ENCODE data around the gene KCTD11.
"Not testable (repeated sequence)": the region's sequence is repeated elsewhere in the genome, so short reads cannot be mapped to it uniquely, and the experiment has no call there.

Gene KCTD11

GRCh38 chr17:7322520-7323194 is 29.3 kb upstream of the KCTD11 start:
- no peak for DNase-seq (ENCODE audit: low read depth)

- DNase-seq (ENCODE audit: low read depth) = no peak
Measured at GRCh38 chr17:7323731-7324437, 28.1 kb upstream of the KCTD11 start.

GRCh38 chr17:7324438-7324779 is 27.6 kb upstream of the KCTD11 start:
- DNase-seq (ENCODE audit: low read depth) = no peak

- no peak for DNase-seq (ENCODE audit: low read depth)
Measured at GRCh38 chr17:7325031-7325528, 26.9 kb upstream of the KCTD11 start.

GRCh38 chr17:7326186-7326585 is 25.8 kb upstream of the KCTD11 start:
- no peak for DNase-seq (ENCODE audit: low read depth)

- DNase-seq (ENCODE audit: low read depth) = no peak
Measured at GRCh38 chr17:7327056-7327455, 24.9 kb upstream of the KCTD11 start.

GRCh38 chr17:7327501-7327900 is 24.5 kb upstream of the KCTD11 start:
- DNase-seq (ENCODE audit: low read depth) = no peak

GRCh38 chr17:7328009-7328408 is 24.0 kb upstream of the KCTD11 start:
- no peak for DNase-seq (ENCODE audit: low read depth)

- DNase-seq (ENCODE audit: low read depth) = no peak
Measured at GRCh38 chr17:7328840-7329373, 23.1 kb upstream of the KCTD11 start, which contains the start of gene NEURL4. Gene NEURL4 (minus strand): TSS chr17:7329335. CDS start chr17:7329312, 23 bp downstream.

- DNase-seq (ENCODE audit: low read depth) = peak; percentile 87
Measured at GRCh38 chr17:7329374-7329996, 22.5 kb upstream of the KCTD11 start.

- DNase-seq (ENCODE audit: low read depth) = peak; percentile 55
Measured at GRCh38 chr17:7329997-7330637, 21.8 kb upstream of the KCTD11 start.

GRCh38 chr17:7330638-7331015 is 21.3 kb upstream of the KCTD11 start:
- DNase-seq (ENCODE audit: low read depth) = no peak

GRCh38 chr17:7332111-7332510 is 19.9 kb upstream of the KCTD11 start:
- no peak for DNase-seq (ENCODE audit: low read depth)

GRCh38 chr17:7332600-7333069 is 19.3 kb upstream of the KCTD11 start:
- DNase-seq (ENCODE audit: low read depth) = not testable (repeated sequence)

GRCh38 chr17:7334938-7335538 is 16.9 kb upstream of the KCTD11 start:
- DNase-seq (ENCODE audit: low read depth) = no peak

GRCh38 chr17:7335765-7336164 is 16.2 kb upstream of the KCTD11 start:
- DNase-seq (ENCODE audit: low read depth) = not testable (repeated sequence)

- DNase-seq (ENCODE audit: low read depth) = no peak
Measured at GRCh38 chr17:7336240-7337175, 15.5 kb upstream of the KCTD11 start, which contains the start of gene ACAP1. Gene ACAP1 (plus strand): TSS chr17:7336529. CDS start chr17:7336735, 206 bp downstream.

- DNase-seq (ENCODE audit: low read depth) = not testable (repeated sequence)
Measured at GRCh38 chr17:7337600-7337999, 14.4 kb upstream of the KCTD11 start.

- no peak for DNase-seq (ENCODE audit: low read depth)
Measured at GRCh38 chr17:7340179-7340578, 11.8 kb upstream of the KCTD11 start.

GRCh38 chr17:7341842-7342241 is 10.1 kb upstream of the KCTD11 start:
- DNase-seq (ENCODE audit: low read depth) = no peak

All from HS-27A (cell line).